A549 (cell line): Measurements from ENCODE around the gene KIF2A. TPM values are rescaled to one million over a fixed set of nuclear protein-coding genes. Genes with fewer than 3 reads are reported as not detected.

Source experiments
- ATAC-seq, 2 experiments: fragments of 200-7000 bp in 1 of 2; fragments of >200 bp in 1 of 2; cut with Nextera tagmentation in 1 of 2; cut with Tn5 transposase in 1 of 2; 3 replicates each; pipeline versions ENCODE4 v1.8.0 to v1.9.1; 2018 to 2020; ENCODE audit warnings: mild to moderate bottlenecking in 1 of 2, moderate library complexity in 1 of 2
- CTCF ChIA-PET: fragments of 300-600 bp; sonication (Branson Sonifier 250); formaldehyde crosslinking; extraction: SDS; loops from one replicate; lab custom pipeline; 2021; ENCODE audit warnings: antibody characterized with exemption, inconsistent platforms; lab: Yijun Ruan, JAX
- POLR2A ChIA-PET: fragments of 350-600 bp; formaldehyde crosslinking; extraction: SDS; loops from one replicate; lab custom pipeline; 2021; ENCODE audit warnings: antibody characterized with exemption, inconsistent platforms; lab: Yijun Ruan, JAX
- DNase-seq, 2 experiments: peaks; one replicate each; pipeline versions ENCODE4 v3.0.0 to v3.0.0-alpha.2; 2011 to 2016; ENCODE audit warnings: low read depth in 1 of 2, low spot score in 1 of 2
- FAIRE-seq: peaks from 2 replicates; lab custom pipeline; 2011; peaks lifted over from hg19 to GRCh38; lab: Jason Lieb, UNC
- H3K27ac ChIP-seq, 2 experiments: fragments of >200 bp; sonication (Bioruptor Twin); formaldehyde crosslinking; 3 replicates each; pipeline ENCODE4 v1.5.1; 2016 to 2017
- H3K4me1 ChIP-seq: fragments of >200 bp; sonication (Bioruptor Twin); formaldehyde crosslinking; 3 replicates; pipeline ENCODE4 v1.6.1; 2016
- H3K4me2 ChIP-seq: fragments of >200 bp; sonication (Bioruptor Twin); formaldehyde crosslinking; 3 replicates; pipeline ENCODE4 v1.6.1; 2016
- H3K4me3 ChIP-seq: fragments of >200 bp; sonication (Bioruptor Twin); formaldehyde crosslinking; 3 replicates; pipeline ENCODE4 v1.5.1; 2016
- H3K9me3 ChIP-seq: fragments of >200 bp; sonication (Bioruptor Twin); formaldehyde crosslinking; 3 replicates; pipeline ENCODE4 v1.6.1; 2016
- CBX2 ChIP-seq: fragments of 200-600 bp; sonication (generic); IDR thresholded peaks from 2 replicates; pipeline ENCODE4 v1.6.1; 2016; ENCODE audit warnings: low read depth, mild to moderate bottlenecking, borderline replicate concordance
- CHD4 ChIP-seq: fragments of 200-600 bp; sonication (generic); IDR thresholded peaks from 2 replicates; pipeline ENCODE4 v1.6.1; 2016; ENCODE audit warnings: antibody characterized with exemption, mild to moderate bottlenecking, borderline replicate concordance
- E2F6 ChIP-seq: IDR thresholded peaks from 2 replicates; pipeline ENCODE4 v1.6.1; 2012; ENCODE audit warnings: low read depth, borderline replicate concordance
- EP300 ChIP-seq, 2 experiments: fragments of >200 bp; sonication (Bioruptor Twin); formaldehyde crosslinking; IDR thresholded peaks; 2 replicates in 1 of 2; 3 replicates in 1 of 2; pipeline ENCODE4 v1.6.1; 2016 to 2017
- ESRRA ChIP-seq: fragments of 150-350 bp; IDR thresholded peaks from 2 replicates; pipeline ENCODE4 v1.6.1; 2014; ENCODE audit warnings: mild to moderate bottlenecking, low read length, borderline replicate concordance
- FOXS1 ChIP-seq: fragments of 250-450 bp; sonication (Bioruptor Pico); IDR thresholded peaks from 2 replicates; pipeline ENCODE4 v1.5.0; 2020; ENCODE audit warnings: mild to moderate bottlenecking, moderate library complexity
- HES2 ChIP-seq: fragments of >200 bp; sonication (Bioruptor Twin); formaldehyde crosslinking; IDR thresholded peaks from 2 replicates; pipeline ENCODE4 v1.6.1; 2016
- HEYL ChIP-seq: fragments of 250-450 bp; sonication (Bioruptor Pico); IDR thresholded peaks from 2 replicates; pipeline ENCODE4 v1.8.0; 2021; ENCODE audit warnings: mild to moderate bottlenecking, moderate library complexity
- HMGXB4 ChIP-seq: fragments of 250-450 bp; sonication (Bioruptor Pico); IDR thresholded peaks from 2 replicates; pipeline ENCODE4 v1.5.0; 2021; ENCODE audit warnings: mild to moderate bottlenecking, moderate library complexity, borderline replicate concordance
- JUN ChIP-seq, 2 experiments: fragments of >200 bp; sonication (Bioruptor Twin); formaldehyde crosslinking; IDR thresholded peaks; 2 replicates in 1 of 2; 3 replicates in 1 of 2; pipeline ENCODE4 v1.6.1; 2016 to 2017
- MAFK ChIP-seq: fragments of 450-650 bp; IDR thresholded peaks from 2 replicates; pipeline ENCODE4 v1.6.1; 2014; ENCODE audit not compliant: partially characterized antibody
- MAZ ChIP-seq: fragments of 150-350 bp; IDR thresholded peaks from 2 replicates; pipeline ENCODE4 v1.6.1; 2014; ENCODE audit warnings: antibody characterized with exemption, low read depth, low read length, borderline replicate concordance
- NFE2L2 ChIP-seq: fragments of 150-350 bp; conservative IDR thresholded peaks from 2 replicates; pipeline ENCODE4 v1.6.1; 2014; ENCODE audit warnings: low read length
- NR3C1 ChIP-seq: fragments of >200 bp; sonication (Bioruptor Twin); formaldehyde crosslinking; IDR thresholded peaks from 3 replicates; pipeline ENCODE4 v1.6.1; 2017
- RARB ChIP-seq: fragments of 250-450 bp; sonication (Bioruptor Pico); IDR thresholded peaks from 2 replicates; pipeline ENCODE4 v1.8.0; 2021; ENCODE audit warnings: mild to moderate bottlenecking, moderate library complexity
- RCOR1 ChIP-seq: fragments of 150-350 bp; IDR thresholded peaks from 2 replicates; pipeline ENCODE4 v1.6.1; 2014; ENCODE audit warnings: antibody characterized with exemption, low read length, low read depth
- REST ChIP-seq: fragments of 200-600 bp; sonication (generic); IDR thresholded peaks from 2 replicates; pipeline ENCODE4 v1.6.1; 2016; ENCODE audit warnings: antibody characterized with exemption, mild to moderate bottlenecking, moderate library complexity
- RNF2 ChIP-seq: fragments of 200-600 bp; sonication (generic); IDR thresholded peaks from 2 replicates; pipeline ENCODE4 v1.6.1; 2016; ENCODE audit warnings: low read depth, mild to moderate bottlenecking, antibody characterized with exemption, moderate library complexity, borderline replicate concordance
- SREBF2 ChIP-seq: fragments of 450-650 bp; IDR thresholded peaks from 2 replicates; pipeline ENCODE4 v1.6.1; 2014; ENCODE audit warnings: mild to moderate bottlenecking, moderate library complexity
- TP53 ChIP-seq: fragments of 250-450 bp; sonication (Bioruptor Pico); IDR thresholded peaks from 2 replicates; pipeline ENCODE4 v1.5.0; 2021; ENCODE audit warnings: mild to moderate bottlenecking, moderate library complexity
- USF2 ChIP-seq: fragments of 450-650 bp; IDR thresholded peaks from 2 replicates; pipeline ENCODE4 v1.6.1; 2014; ENCODE audit warnings: antibody characterized with exemption
- ZC3H11A ChIP-seq: fragments of 450-650 bp; IDR thresholded peaks from 2 replicates; pipeline ENCODE4 v1.6.1; 2014; ENCODE audit warnings: antibody characterized with exemption, mild to moderate bottlenecking
- ZNF302 ChIP-seq: fragments of 250-450 bp; sonication (Bioruptor Pico); IDR thresholded peaks from 2 replicates; pipeline ENCODE4 v1.9.0; 2021; ENCODE audit warnings: inconsistent platforms, mild to moderate bottlenecking, moderate library complexity
- WGBS: methylation state at CpG from one replicate; pipeline ENCODE4 v1.1.6; 2017; ENCODE audit errors: missing lambda C conversion rate; 5-methylcytosine and 5-hydroxymethylcytosine counted together
- polyA plus RNA-seq, 4 experiments: library from polyadenylated mRNA; depleted of rRNA in 3 of 4; stranded (reverse); fragments of >200 nt; fragmentation: RNase III in 1 of 4; extraction: RNeasy Plus Mini Kit Qiagen cat#74134 plus additional on column Dnase treatment in 1 of 4; gene quantifications; 2 replicates in 3 of 4; 3 replicates in 1 of 4; pipeline ENCODE4 v1.2.3, GENCODE V29; 2011 to 2017

Gene KIF2A
- polyA plus RNA-seq, 2 of the 4 experiments (the other 2 are of a cell fraction) = 44.5 to 68.9 TPM

- ChIA-PET CTCF (interaction anchor here (1.8 kb wide), 1 partner anchor 10 kb away, joined by 5 read pairs; no protein-coding TSS in a partner anchor), POLR2A (no interaction called here)
- WGBS = 96% methylated on average over 3 of the region's 3 CpGs
- TF ChIP-seq MAZ = no peak
- TF ChIP-seq HEYL (CRISPR knock-in tag) = no peak
- no peak for TF ChIP-seq REST
- no peak for TF ChIP-seq ZC3H11A
- no peak for TF ChIP-seq RNF2
- no peak for TF ChIP-seq HMGXB4
- TF ChIP-seq ZNF302 (CRISPR knock-in tag) = no peak
- TF ChIP-seq E2F6 = no peak
- TF ChIP-seq SREBF2 = no peak
- TF ChIP-seq FOXS1 (CRISPR knock-in tag) = no peak
- no peak for TF ChIP-seq NR3C1
- no peak for TF ChIP-seq HES2
- TF ChIP-seq RARB = no peak
- no peak for TF ChIP-seq CHD4
- TF ChIP-seq RCOR1 = no peak
- H3K27ac ChIP-seq = no peak overlapping the region
- H3K4me1 ChIP-seq = peaks cover 15% of the 10 kb centered on the region
- FAIRE-seq (no peak), DNase-seq (no peak), ATAC-seq (no peak)
- no peaks in the 10 kb centered on the region for H3K9me3 ChIP-seq
- H3K4me2 ChIP-seq = no peak overlapping the region
- H3K4me3 ChIP-seq = no peak overlapping the region
These were observed 67.4 kb downstream of the KIF2A start for GRCh38 chr5:62373382-62373781.

- WGBS = 100% methylated on average over 1 of the region's 1 CpG
- no peak for ATAC-seq
- CTCF ChIA-PET = interaction anchor here (1.8 kb wide), 1 partner anchor 11 kb away, joined by 5 read pairs; no protein-coding TSS in a partner anchor
- TF ChIP-seq CHD4 (no peak), MAFK (no peak), EP300 (IDR thresholded peaks at IDR 0.05) (no peak), JUN (IDR thresholded peaks at IDR 0.05) (no peak), ZNF302 (CRISPR knock-in tag) (no peak), CBX2 (no peak), USF2 (no peak), NFE2L2 (no peak), ESRRA (no peak), TP53 (CRISPR knock-in tag) (no peak)
- DNase-seq = no peak
- Histone ChIP-seq H3K4me2 (no peak overlapping the region), H3K4me3 (no peak overlapping the region), H3K27ac (no peak overlapping the region), H3K4me1 (peaks cover 15% of the 10 kb centered on the region), H3K9me3 (no peaks in the 10 kb centered on the region)
- POLR2A ChIA-PET = no interaction called here
- FAIRE-seq = no peak
These were observed 68.1 kb downstream of the KIF2A start for GRCh38 chr5:62374090-62374489.
